Stomach (tissue), 9 donors: ENCODE data around the gene SLC6A18. TPM values are rescaled to one million over a fixed set of nuclear protein-coding genes. Genes with fewer than 3 reads are reported as not detected.

ENCODE experiments used
- DNase-seq, 2 donors: peaks; one replicate each; pipeline versions ENCODE4 v3.0.0 to v3.0.0-alpha.2; 2013 to 2019
- H3K27ac ChIP-seq, 5 donors: fragments of 200-600 bp in 4 of 5; sonication (generic) in 4 of 5; one replicate each; pipeline ENCODE4 v1.5.1; 2013 to 2019; ENCODE audit warnings: mild to moderate bottlenecking in 1 of 5, moderate library complexity in 1 of 5
- H3K27me3 ChIP-seq, 3 donors: fragments of 200-600 bp; sonication (generic); one replicate each; pipeline ENCODE4 v1.5.1; 2017 to 2019; ENCODE audit warnings: mixed run types in 1 of 3
- H3K36me3 ChIP-seq, 4 donors: fragments of 200-600 bp; sonication (generic); 1 replicate in 3 of 4; 2 replicates in 1 of 4; pipeline ENCODE4 v1.5.1; 2016 to 2019
- H3K4me1 ChIP-seq, 4 donors: fragments of 200-600 bp; sonication (generic); one replicate each; pipeline ENCODE4 v1.5.1; 2016 to 2019
- H3K4me3 ChIP-seq, 4 donors: fragments of 200-600 bp; sonication (generic) in 3 of 4; one replicate each; pipeline ENCODE4 v1.5.1; 2016 to 2019; ENCODE audit warnings: mild to moderate bottlenecking in 1 of 4
- H3K9me3 ChIP-seq, 4 donors: fragments of 200-600 bp; sonication (generic); one replicate each; pipeline ENCODE4 v1.5.1; 2016 to 2019
- EP300 ChIP-seq: sonication (generic); formaldehyde crosslinking; IDR thresholded peaks from one replicate; pipeline ENCODE4 v1.6.1; 2017; ENCODE audit warnings: antibody characterized with exemption
- POLR2A ChIP-seq, 4 donors: fragments of 450-650 bp; IDR thresholded peaks; one replicate each; pipeline ENCODE4 v1.6.1; 2016; ENCODE audit warnings: antibody characterized with exemption in 4 of 4, control low read depth in 2 of 4, mild to moderate bottlenecking in 1 of 4, moderate library complexity in 1 of 4
- POLR2AphosphoS5 ChIP-seq, 3 donors: sonication (generic); formaldehyde crosslinking; IDR thresholded peaks; one replicate each; pipeline ENCODE4 v1.6.1; 2016; ENCODE audit warnings: antibody characterized with exemption in 3 of 3
- WGBS, 5 donors: extraction: QIAGEN DNeasy Blood & Tissue Kit in 3 of 5; methylation state at CpG; one replicate each; pipeline versions ENCODE4 v1.1.5 to v1.1.7; 2013 to 2018; 5-methylcytosine and 5-hydroxymethylcytosine counted together
- intact Hi-C: fragments of 100-400 bp; cut with DNase I; formaldehyde crosslinking; loops from one replicate; pipeline ENCODE4 v1.15.1; 2023; ENCODE audit warnings: low total_unique reads
- polyA plus RNA-seq, 3 donors: library from polyadenylated mRNA; stranded (reverse); fragments of 200-250 nt; gene quantifications; one replicate each; pipeline ENCODE4 v1.2.3, GENCODE V29; 2013
- total RNA-seq, 5 donors: library from RNA; depleted of rRNA; stranded (reverse); fragments of >200 nt; gene quantifications; one replicate each; pipeline versions ENCODE4 v1.1.0 to v1.2.3, GENCODE V29; 2014 to 2016
- TF ChIP-seq, protein P1 (sequence below), 7 experiments: fragments of 450-650 bp in 4 of 7; fragments of 200-600 bp in 3 of 7; sonication (generic) in 3 of 7; IDR thresholded peaks; one replicate each; pipeline ENCODE4 v1.5.1; 2016 to 2019; ENCODE audit warnings: antibody characterized with exemption in 7 of 7, control low read depth in 2 of 7, mild to moderate bottlenecking in 1 of 7
- donor health status: healthy with polysubstance abuse.
- donor health status: Bipolar disorder and iron deficiency.
- donor health status: healthy.

Gene SLC6A18
- total and polyA plus RNA-seq, 8 donors, result not detected

DNA sequence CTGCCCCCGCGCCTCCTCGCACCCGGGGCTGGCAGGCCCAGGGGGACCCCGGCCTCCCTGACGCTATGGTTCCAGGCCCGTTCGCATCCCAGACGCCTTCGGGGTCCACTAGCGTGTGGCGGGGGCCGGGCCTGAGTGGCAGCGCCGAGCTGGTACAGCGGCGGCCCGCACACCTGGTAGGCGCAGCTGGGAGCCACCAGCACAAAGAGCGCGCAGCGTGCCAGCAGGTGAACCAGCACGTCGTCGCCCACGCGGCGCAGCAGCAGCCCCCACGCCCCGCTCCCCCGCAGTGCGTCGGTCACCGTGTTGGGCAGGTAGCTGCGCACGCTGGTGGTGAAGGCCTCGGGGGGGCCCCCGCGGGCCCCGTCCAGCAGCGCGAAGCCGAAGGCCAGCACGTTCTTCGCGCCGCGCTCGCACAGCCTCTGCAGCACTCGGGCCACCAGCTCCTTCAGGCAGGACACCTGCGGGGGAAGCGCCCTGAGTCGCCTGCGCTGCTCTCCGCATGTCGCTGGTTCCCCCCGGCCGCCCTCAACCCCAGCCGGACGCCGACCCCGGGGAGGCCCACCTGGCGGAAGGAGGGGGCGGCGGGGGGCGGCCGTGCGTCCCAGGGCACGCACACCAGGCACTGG is 69.1 kb downstream of the SLC6A18 start:
- intact Hi-C loops, result no loop called here
- Histone ChIP-seq H3K27ac (no peak overlapping the region), H3K36me3 (no peaks in the 10 kb centered on the region), H3K4me3 (peak overlapping the region; percentile 25 to 35 (median 28)), H3K27me3 (peaks cover 6 to 77% (median 25%) of the 10 kb centered on the region in 3 donors), H3K9me3 (no peaks in the 10 kb centered on the region), H3K4me1 (peaks cover 10 to 25% (median 22%) of the 10 kb centered on the region in 4 donors)
- DNase-seq, result peak in 1 of 2 donors; percentile 41
- 26 to 35% (median 29%) methylated on average over 12 to 69 of the region's 69 CpGs; no CpG with 5 or more reads in 1 of the 5 donors for WGBS, 5 donors
- TF ChIP-seq POLR2AphosphoS5 (IDR thresholded peaks at IDR 0.05) (no peak), EP300 (no peak), POLR2A (IDR thresholded peaks at IDR 0.05) (no peak)
- TF ChIP-seq, protein P1, sequence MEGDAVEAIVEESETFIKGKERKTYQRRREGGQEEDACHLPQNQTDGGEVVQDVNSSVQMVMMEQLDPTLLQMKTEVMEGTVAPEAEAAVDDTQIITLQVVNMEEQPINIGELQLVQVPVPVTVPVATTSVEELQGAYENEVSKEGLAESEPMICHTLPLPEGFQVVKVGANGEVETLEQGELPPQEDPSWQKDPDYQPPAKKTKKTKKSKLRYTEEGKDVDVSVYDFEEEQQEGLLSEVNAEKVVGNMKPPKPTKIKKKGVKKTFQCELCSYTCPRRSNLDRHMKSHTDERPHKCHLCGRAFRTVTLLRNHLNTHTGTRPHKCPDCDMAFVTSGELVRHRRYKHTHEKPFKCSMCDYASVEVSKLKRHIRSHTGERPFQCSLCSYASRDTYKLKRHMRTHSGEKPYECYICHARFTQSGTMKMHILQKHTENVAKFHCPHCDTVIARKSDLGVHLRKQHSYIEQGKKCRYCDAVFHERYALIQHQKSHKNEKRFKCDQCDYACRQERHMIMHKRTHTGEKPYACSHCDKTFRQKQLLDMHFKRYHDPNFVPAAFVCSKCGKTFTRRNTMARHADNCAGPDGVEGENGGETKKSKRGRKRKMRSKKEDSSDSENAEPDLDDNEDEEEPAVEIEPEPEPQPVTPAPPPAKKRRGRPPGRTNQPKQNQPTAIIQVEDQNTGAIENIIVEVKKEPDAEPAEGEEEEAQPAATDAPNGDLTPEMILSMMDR (IDR thresholded peaks at IDR 0.05), result no peak

DNA sequence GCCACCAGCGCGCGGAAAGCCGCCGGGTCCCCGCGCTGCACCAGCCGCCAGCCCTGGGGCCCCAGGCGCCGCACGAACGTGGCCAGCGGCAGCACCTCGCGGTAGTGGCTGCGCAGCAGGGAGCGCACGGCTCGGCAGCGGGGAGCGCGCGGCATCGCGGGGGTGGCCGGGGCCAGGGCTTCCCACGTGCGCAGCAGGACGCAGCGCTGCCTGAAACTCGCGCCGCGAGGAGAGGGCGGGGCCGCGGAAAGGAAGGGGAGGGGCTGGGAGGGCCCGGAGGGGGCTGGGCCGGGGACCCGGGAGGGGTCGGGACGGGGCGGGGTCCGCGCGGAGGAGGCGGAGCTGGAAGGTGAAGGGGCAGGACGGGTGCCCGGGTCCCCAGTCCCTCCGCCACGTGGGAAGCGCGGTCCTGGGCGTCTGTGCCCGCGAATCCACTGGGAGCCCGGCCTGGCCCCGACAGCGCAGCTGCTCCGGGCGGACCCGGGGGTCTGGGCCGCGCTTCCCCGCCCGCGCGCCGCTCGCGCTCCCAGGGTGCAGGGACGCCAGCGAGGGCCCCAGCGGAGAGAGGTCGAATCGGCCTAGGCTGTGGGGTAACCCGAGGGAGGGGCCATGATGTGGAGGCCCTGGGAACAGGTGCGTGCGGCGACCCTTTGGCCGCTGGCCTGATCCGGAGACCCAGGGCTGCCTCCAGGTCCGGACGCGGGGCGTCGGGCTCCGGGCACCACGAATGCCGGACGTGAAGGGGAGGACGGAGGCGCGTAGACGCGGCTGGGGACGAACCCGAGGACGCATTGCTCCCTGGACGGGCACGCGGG is 69.9 kb downstream of the SLC6A18 start, which contains the start of gene TERT:
Gene TERT, minus strand, starts transcription at position 234 of the 815 bp plus-strand sequence. Its CDS starts 79 bp downstream, at position 155.
- TF ChIP-seq EP300, result no peak
- no peak for TF ChIP-seq POLR2AphosphoS5 (IDR thresholded peaks at IDR 0.05)
- TF ChIP-seq POLR2A (IDR thresholded peaks at IDR 0.05), result no peak
- TF ChIP-seq, protein P1 (IDR thresholded peaks at IDR 0.05), result no peak
- WGBS, 5 donors, result 6 to 38% (median 15%) methylated on average over 12 to 102 of the region's 102 CpGs
- Histone ChIP-seq H3K4me3 (peak within 1 kb of the TSS; percentile 25 to 35 (median 28)), H3K9me3 (no peaks in the 10 kb centered on the region), H3K36me3 (no peaks in the 10 kb centered on the region), H3K27ac (no peak within 1 kb of the TSS), H3K4me1 (peaks cover 10 to 25% (median 22%) of the 10 kb centered on the region in 4 donors), H3K27me3 (peaks cover 6 to 78% (median 25%) of the 10 kb centered on the region in 3 donors)
- intact Hi-C loops, result no loop called here
- peak; percentile 57 to 77 for DNase-seq

DNA sequence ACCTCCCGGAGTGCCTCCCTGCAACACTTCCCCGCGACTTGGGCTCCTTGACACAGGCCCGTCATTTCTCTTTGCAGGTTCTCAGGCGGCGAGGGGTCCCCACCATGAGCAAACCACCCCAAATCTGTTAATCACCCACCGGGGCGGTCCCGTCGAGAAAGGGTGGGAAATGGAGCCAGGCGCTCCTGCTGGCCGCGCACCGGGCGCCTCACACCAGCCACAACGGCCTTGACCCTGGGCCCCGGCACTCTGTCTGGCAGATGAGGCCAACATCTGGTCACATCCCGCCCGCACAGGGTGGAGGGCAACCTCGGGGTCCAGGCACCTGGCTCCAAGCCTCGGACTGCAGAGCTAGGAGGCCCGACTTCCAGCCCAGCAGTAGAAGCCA is 70.5 kb downstream of the SLC6A18 start:
- Histone ChIP-seq H3K9me3 (no peaks in the 10 kb centered on the region), H3K4me1 (peaks cover 10 to 25% (median 22%) of the 10 kb centered on the region in 4 donors), H3K4me3 (peak overlapping the region in 1 of 4 donors; percentile 31), H3K27ac (no peak overlapping the region), H3K36me3 (no peaks in the 10 kb centered on the region), H3K27me3 (peaks cover 6 to 77% (median 25%) of the 10 kb centered on the region in 3 donors)
- TF ChIP-seq EP300 (no peak), POLR2AphosphoS5 (IDR thresholded peaks at IDR 0.05) (no peak), POLR2A (IDR thresholded peaks at IDR 0.05) (no peak)
- TF ChIP-seq, protein P1 (IDR thresholded peaks at IDR 0.05), result no peak
- intact Hi-C loops, result no loop called here
- no peak for DNase-seq
- 53 to 72% (median 63%) methylated on average over 8 to 22 of the region's 22 CpGs for WGBS, 5 donors

Other genes with a start within 250 kb of the SLC6A18 start
- gene NKD2, start 216.6 kb upstream of the SLC6A18 start, total RNA-seq, result 10 to 100 TPM in 1 of 5 donors, 1 to 10 TPM in 2, not detected in 2; 1.8 to 13.6 (median 4.4) TPM
- gene NKD2, start 216.6 kb upstream of the SLC6A18 start, polyA plus RNA-seq, result 10 to 100 TPM in 2 of 3 donors, 1 to 10 TPM in 1; 5.3 to 12.8 (median 10.5) TPM
- 100 to 1,000 TPM in 3 of 5 donors, 10 to 100 TPM in 2; 23.9 to 346 (median 126) TPM for gene SLC12A7, start 113.3 kb upstream of the SLC6A18 start, total RNA-seq
- 10 to 100 TPM in 2 of 3 donors, 1 to 10 TPM in 1; 4.7 to 12.4 (median 10.3) TPM for gene SLC12A7, start 113.3 kb upstream of the SLC6A18 start, polyA plus RNA-seq
- 1 to 10 TPM in 1 of 5 donors, under 1 TPM in 2, not detected in 2; 0.43 to 5.5 (median 0.89) TPM for gene SLC6A19, start 23.8 kb upstream of the SLC6A18 start, total RNA-seq
- gene SLC6A19, start 23.8 kb upstream of the SLC6A18 start, polyA plus RNA-seq, result under 1 TPM in 2 of 3 donors, not detected in 1; 0.13 to 0.19 TPM
- 1 to 10 TPM in 1 of 5 donors, under 1 TPM in 1, not detected in 3; 0.37 to 4.0 TPM for gene TERT, start 69.7 kb downstream of the SLC6A18 start, total RNA-seq
- under 1 TPM in 2 of 3 donors, not detected in 1; 0.19 to 0.40 TPM for gene TERT, start 69.7 kb downstream of the SLC6A18 start, polyA plus RNA-seq
- 100 to 1,000 TPM in 4 of 5 donors, 10 to 100 TPM in 1; 90.6 to 202 (median 183) TPM for gene CLPTM1L, start 119.7 kb downstream of the SLC6A18 start, total RNA-seq
- 10 to 100 TPM; 60.8 to 72.3 (median 61.9) TPM for gene CLPTM1L, start 119.7 kb downstream of the SLC6A18 start, polyA plus RNA-seq
- not detected for gene SLC6A3, start 220.1 kb downstream of the SLC6A18 start, total RNA-seq
- under 1 TPM in 1 of 3 donors, not detected in 2; 0.05 TPM for gene SLC6A3, start 220.1 kb downstream of the SLC6A18 start, polyA plus RNA-seq